ENCODE measurements around the gene SEC24D.

SEC24D gene

DNA sequence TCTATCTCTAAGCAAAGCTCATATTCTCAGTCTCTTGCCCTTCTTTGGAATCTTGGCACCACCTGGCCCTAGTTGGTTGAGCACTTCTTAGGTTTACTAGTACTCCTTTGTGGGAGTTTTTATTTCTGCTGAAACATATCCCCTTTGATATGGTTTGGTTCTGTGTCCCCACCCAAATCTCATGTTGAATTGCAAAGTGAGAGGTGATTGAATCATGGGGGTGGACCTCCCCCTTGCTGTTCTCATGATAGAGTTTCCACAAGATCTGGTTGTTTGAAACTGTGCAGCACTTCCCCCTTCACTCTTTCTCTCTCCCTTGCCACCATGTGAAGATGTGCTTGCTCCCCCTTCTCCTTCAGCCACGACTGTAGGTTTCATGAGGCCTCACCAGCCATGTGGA is 30.5 kb upstream of the SEC24D start:
- DNase-seq (ENCODE audit: insufficient read length) = no peak
- FAIRE-seq = no peak
- no peak for TF ChIP-seq POLR2AphosphoS5 (IDR thresholded peaks at IDR 0.05; ENCODE audit: low read depth, low read length)
- TF ChIP-seq POLR2A (IDR thresholded peaks at IDR 0.05; ENCODE audit: low read depth, low read length) = no peak
- no peak for TF ChIP-seq TAF1 (IDR thresholded peaks at IDR 0.05; ENCODE audit: borderline replicate concordance, low read depth, low read length)

DNA sequence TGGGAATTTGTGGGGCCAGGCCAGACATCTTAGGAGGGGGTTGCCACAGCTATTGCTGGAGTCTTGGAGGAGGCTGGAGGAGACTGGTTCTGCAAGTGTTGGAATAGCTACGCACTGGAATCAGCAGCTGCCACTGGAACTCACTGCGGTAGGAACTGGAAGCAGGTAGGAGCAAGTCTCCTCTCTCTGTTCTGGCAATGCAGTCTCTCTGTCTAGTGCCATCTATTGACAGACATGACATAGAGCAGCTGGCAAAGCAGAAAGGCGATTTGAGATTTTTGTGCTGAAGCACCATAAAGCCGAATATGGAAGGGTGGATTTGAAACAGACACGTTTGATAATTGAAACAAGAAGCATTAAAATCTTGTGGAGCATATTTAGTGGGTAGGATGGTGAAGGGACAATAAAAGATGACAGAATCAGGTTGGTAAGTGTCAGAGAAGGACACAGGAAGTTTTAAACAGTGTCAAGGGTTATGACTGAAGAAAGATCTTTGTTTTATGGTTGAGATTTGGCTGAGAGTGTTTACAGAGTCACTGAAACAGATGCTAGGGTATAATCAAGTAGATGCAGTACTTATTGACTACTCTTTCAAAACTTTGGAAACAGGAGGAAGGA is 29.3 kb upstream of the SEC24D start:
- no peak for TF ChIP-seq TAF1 (IDR thresholded peaks at IDR 0.05; ENCODE audit: borderline replicate concordance, low read depth, low read length)
- no peak for TF ChIP-seq POLR2AphosphoS5 (IDR thresholded peaks at IDR 0.05; ENCODE audit: low read depth, low read length)
- TF ChIP-seq POLR2A (IDR thresholded peaks at IDR 0.05; ENCODE audit: low read depth, low read length) = no peak
- DNase-seq (ENCODE audit: insufficient read length) = no peak
- peak; percentile 85 for FAIRE-seq

DNA sequence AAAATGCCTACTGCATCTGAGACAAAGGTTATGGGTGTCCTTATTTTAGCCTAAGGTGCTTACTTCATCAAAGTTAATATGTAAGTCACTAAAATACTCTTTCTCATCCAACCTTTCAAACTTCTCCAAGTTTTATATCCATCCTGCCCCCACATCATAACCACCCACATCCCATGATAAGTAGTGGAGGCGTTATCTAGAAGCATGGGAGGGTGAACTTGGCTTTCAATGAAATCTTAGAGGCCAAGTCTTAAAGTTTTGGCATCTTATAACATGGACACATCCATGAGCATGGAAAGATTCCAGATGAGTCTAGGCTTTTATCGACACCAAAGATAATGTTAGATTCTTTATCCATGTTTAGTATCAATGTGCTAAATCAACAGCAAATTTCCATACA is 22.9 kb upstream of the SEC24D start:
- DNase-seq (ENCODE audit: insufficient read length) (no peak), FAIRE-seq (no peak)
- TF ChIP-seq POLR2AphosphoS5 (IDR thresholded peaks at IDR 0.05; ENCODE audit: low read depth, low read length) (no peak), POLR2A (IDR thresholded peaks at IDR 0.05; ENCODE audit: low read depth, low read length) (no peak), TAF1 (IDR thresholded peaks at IDR 0.05; ENCODE audit: borderline replicate concordance, low read depth, low read length) (no peak)

DNA sequence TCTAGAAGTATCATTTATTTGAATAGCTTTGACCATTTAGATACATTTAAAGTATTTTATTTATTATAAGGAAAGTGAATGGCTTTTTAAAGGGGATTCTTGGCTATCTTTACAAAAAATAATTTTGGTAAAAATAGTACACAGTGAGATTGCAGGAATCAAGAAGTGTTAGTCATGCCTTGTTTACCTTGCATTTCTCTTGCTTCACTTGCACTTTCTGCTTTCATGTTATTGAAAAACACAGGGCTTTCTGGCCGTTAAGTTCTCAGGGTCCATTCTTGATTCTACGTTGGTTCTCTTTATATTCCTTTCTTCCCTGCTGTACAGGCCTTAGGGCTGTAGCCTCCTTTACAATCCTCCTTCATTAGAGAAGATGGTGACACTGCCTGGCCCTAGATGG is 21.8 kb upstream of the SEC24D start:
- TF ChIP-seq TAF1 (IDR thresholded peaks at IDR 0.05; ENCODE audit: borderline replicate concordance, low read depth, low read length) (no peak), POLR2A (IDR thresholded peaks at IDR 0.05; ENCODE audit: low read depth, low read length) (no peak), POLR2AphosphoS5 (IDR thresholded peaks at IDR 0.05; ENCODE audit: low read depth, low read length) (no peak)
- FAIRE-seq = no peak

DNA sequence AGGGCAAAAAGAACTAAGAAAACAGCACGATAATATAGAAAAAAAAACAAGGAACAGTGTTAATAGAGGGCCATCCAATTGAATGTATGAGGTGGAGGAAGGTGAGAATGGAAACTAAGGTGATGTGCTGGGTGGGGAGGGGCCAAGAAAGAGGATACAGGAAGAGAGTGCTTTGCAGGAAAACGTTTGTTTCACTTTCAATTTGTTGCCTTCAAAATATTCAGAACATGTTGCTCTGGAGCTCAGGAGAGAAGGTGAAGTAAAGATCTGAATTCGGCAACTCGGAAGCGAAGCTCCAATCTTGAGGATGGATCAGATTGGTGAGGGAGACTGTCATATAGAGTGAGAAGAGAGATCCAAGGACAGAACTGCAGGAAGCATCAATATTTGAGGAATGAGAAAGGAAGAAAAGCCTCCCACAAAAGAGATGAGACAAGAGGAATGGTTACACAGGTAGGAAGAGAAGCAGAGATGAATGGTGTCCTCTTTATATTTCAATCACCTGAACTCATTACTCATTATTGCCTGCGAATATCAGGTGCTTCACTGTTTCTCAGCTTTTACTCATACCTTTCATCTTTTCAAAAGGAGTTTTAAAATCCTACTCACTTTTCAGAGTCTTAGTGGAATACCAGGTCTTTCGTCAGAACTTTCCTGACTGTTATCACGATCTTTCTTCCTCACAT is 14.7 kb upstream of the SEC24D start:
- FAIRE-seq (peak; percentile 40), DNase-seq (ENCODE audit: insufficient read length) (no peak)

More for the DNA sequence above, 21.8 kb upstream of the SEC24D start:
- DNase-seq (ENCODE audit: insufficient read length) = no peak

DNA sequence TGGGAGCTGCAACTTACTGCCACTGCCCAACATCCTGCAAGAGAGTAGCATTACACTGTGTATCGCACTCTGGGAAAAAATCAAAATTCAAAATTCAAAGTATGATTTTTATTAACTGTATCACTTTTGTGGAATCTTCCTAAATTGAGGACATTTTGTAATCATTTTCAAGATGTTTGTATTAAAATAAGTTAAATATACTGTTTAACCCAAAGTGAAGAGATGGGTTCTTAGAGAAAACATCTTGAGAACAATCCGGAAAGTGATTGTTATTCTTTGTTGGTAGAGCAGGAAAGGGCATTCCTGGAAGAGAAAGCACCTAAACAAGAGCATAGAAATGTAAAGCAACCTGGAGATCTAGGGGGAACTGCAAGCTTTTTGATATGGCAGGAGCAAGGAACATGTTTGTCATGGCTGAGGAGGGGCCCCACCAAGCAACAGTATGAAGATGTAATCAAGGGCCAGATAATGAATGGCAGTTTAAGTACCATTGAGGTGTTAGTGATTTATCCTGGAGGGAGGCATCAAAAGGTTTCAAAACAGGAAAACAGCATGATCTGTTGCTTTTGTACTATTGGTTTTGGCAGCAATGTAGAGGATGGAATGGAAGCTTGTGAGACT is 14.1 kb upstream of the SEC24D start:
- TF ChIP-seq POLR2A (IDR thresholded peaks at IDR 0.05; ENCODE audit: low read depth, low read length) = no peak
- TF ChIP-seq POLR2AphosphoS5 (IDR thresholded peaks at IDR 0.05; ENCODE audit: low read depth, low read length) = no peak
- no peak for TF ChIP-seq TAF1 (IDR thresholded peaks at IDR 0.05; ENCODE audit: borderline replicate concordance, low read depth, low read length)
- no peak for FAIRE-seq
- DNase-seq (ENCODE audit: insufficient read length) = no peak

More for the DNA sequence above, 14.7 kb upstream of the SEC24D start:
- TF ChIP-seq POLR2A (IDR thresholded peaks at IDR 0.05; ENCODE audit: low read depth, low read length) (no peak), POLR2AphosphoS5 (IDR thresholded peaks at IDR 0.05; ENCODE audit: low read depth, low read length) (no peak), TAF1 (IDR thresholded peaks at IDR 0.05; ENCODE audit: borderline replicate concordance, low read depth, low read length) (no peak)

DNA sequence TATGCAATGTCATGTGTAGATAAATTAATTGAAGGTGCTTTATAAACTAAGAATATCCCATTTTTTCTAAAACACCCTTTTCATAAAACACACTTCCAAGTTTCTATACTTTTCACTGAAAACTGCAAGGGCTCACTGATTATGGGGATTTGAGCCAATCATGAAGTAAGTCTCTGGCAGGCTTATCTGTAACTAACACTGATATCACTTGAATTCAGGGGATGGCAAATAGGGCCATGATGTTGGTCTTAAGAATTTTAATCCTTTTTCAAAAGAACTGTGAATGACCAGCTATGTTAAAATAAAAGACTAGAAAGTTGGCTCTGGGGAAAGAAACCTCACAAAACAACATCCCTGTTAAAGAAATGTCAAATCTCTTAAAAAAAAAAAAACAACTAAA is 13.0 kb upstream of the SEC24D start:
- FAIRE-seq = no peak
- TF ChIP-seq TAF1 (IDR thresholded peaks at IDR 0.05; ENCODE audit: borderline replicate concordance, low read depth, low read length) = no peak
- no peak for TF ChIP-seq POLR2AphosphoS5 (IDR thresholded peaks at IDR 0.05; ENCODE audit: low read depth, low read length)
- TF ChIP-seq POLR2A (IDR thresholded peaks at IDR 0.05; ENCODE audit: low read depth, low read length) = no peak
- no peak for DNase-seq (ENCODE audit: insufficient read length)

DNA sequence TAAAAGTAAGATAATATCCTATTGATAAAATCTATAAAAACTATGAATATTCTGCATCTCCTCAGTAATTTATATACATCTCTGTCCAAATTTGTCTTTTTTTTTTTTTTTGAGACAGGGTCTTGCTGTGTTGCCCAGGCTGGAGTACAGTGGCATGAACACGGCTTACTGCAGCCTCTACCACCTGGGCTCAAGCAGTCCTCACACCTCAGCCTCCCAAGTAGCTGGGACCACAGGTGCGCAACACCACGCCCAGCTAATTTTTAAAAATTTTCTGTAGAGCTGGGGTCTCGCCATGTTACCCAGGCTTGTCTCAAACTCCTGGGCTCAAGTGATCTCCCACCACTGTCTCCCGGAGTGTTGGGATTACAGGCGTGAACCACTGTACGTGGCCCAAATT is 12.3 kb upstream of the SEC24D start:
- FAIRE-seq (no peak), DNase-seq (ENCODE audit: insufficient read length) (no peak)
- TF ChIP-seq POLR2A (IDR thresholded peaks at IDR 0.05; ENCODE audit: low read depth, low read length) (no peak), TAF1 (IDR thresholded peaks at IDR 0.05; ENCODE audit: borderline replicate concordance, low read depth, low read length) (no peak), POLR2AphosphoS5 (IDR thresholded peaks at IDR 0.05; ENCODE audit: low read depth, low read length) (no peak)

DNA sequence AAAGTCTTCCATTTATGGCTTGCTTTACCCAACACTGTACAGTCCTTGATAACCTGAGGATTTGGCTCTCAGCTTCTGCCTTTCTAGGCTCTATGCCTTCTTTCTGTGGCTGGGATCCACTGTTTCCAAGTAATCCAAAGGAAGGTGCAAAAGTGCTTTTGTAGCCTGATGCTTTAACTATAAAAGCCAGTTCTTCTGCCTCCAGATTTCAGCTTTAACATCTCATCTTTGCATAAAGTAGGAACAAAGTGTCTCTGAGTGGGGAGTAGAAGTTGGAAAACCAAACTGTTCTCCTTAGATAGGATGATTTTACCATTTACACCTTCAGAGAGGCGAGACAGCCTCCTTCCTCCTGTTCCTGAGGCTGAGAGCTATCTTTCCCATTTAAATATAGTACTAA is 11.1 kb upstream of the SEC24D start:
- TF ChIP-seq POLR2A (IDR thresholded peaks at IDR 0.05; ENCODE audit: low read depth, low read length) (no peak), POLR2AphosphoS5 (IDR thresholded peaks at IDR 0.05; ENCODE audit: low read depth, low read length) (no peak), TAF1 (IDR thresholded peaks at IDR 0.05; ENCODE audit: borderline replicate concordance, low read depth, low read length) (no peak)
- DNase-seq (ENCODE audit: insufficient read length) = no peak
- FAIRE-seq = no peak

DNA sequence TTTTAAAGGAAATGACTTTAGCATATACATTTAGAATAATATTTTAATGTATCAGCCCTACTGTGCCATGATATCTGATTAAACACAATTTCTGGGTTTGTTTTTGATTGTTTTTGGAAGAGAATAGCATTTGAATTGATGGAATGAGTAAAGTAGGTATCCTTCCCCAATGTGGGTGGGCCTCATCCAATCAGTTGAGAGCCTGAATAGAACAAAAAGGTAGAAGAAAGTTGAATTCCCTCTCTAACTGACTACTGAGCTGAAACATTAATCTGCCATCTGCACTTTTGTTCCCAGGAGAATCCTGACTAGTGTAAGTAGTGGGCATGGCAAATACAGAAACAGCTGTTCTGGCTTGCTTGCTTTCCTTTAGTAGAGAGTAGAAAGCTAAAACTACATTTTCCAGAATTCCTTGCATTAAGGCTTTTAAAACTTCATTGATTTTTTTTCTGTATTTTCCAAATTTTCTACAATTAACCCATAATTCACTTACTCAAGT is 9.7 kb upstream of the SEC24D start:
- DNase-seq (ENCODE audit: insufficient read length) (no peak), FAIRE-seq (no peak)
- TF ChIP-seq POLR2AphosphoS5 (IDR thresholded peaks at IDR 0.05; ENCODE audit: low read depth, low read length) (no peak), TAF1 (IDR thresholded peaks at IDR 0.05; ENCODE audit: borderline replicate concordance, low read depth, low read length) (no peak), POLR2A (IDR thresholded peaks at IDR 0.05; ENCODE audit: low read depth, low read length) (no peak)

DNA sequence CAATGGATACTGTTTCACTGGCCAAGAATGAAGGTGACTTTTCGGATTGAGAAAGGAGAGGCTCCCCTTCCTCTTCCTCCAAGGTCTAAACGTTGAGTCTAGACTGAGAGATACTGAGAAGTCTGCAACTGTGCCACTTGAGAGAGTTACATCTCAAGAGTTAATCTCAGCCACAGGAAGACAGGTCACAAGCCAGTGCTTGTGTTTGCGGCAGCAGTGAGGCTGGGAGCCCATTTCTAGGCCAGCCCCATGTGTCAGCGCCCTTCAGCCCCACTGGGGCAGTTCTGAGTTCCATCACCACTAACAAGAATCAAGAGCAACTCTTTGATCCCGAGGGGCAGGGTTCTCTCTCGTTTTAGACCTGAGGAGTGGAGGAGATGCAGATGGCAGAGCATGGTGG is 7.3 kb upstream of the SEC24D start:
- FAIRE-seq (no peak), DNase-seq (ENCODE audit: insufficient read length) (no peak)
- no peak for TF ChIP-seq POLR2A (IDR thresholded peaks at IDR 0.05; ENCODE audit: low read depth, low read length)
- TF ChIP-seq TAF1 (IDR thresholded peaks at IDR 0.05; ENCODE audit: borderline replicate concordance, low read depth, low read length) = no peak
- no peak for TF ChIP-seq POLR2AphosphoS5 (IDR thresholded peaks at IDR 0.05; ENCODE audit: low read depth, low read length)

Measured in GM12892 (cell line).